GM12878 (cell line): ENCODE data around the gene PGLYRP4. TPM values are rescaled to one million over a fixed set of nuclear protein-coding genes. Genes with fewer than 3 reads are reported as not detected.

ENCODE experiments used
- ATAC-seq: fragments of 200-7000 bp; cut with Tn5 transposase; 3 replicates; pipeline ENCODE4 v1.9.1; 2020; ENCODE audit warnings: mild to moderate bottlenecking, moderate library complexity
- BruUV-seq: library from RNA; stranded (reverse); fragments of 400-500 nt; replicated peaks from 2 replicates; lab custom pipeline; 2021; lab: Mats Ljungman, UMichigan
- CTCF ChIA-PET: fragments of 300-600 bp; sonication (Branson Sonifier 250); formaldehyde crosslinking; extraction: SDS; loops from one replicate; lab custom pipeline; 2021; ENCODE audit warnings: inconsistent platforms; lab: Yijun Ruan, JAX
- POLR2A ChIA-PET: fragments of 350-600 bp; formaldehyde crosslinking; extraction: SDS; loops from one replicate; lab custom pipeline; 2021; ENCODE audit warnings: inconsistent platforms; lab: Charles Lee
- RAD21 ChIA-PET: fragments of 300-600 bp; sonication (Branson Sonifier 250); formaldehyde crosslinking; loops from one replicate; lab custom pipeline; 2023; ENCODE audit warnings: antibody characterized with exemption; ENCODE audit not compliant: unreplicated experiment; lab: Charles Lee
- SMC1A ChIA-PET: fragments of 300-600 bp; sonication (Branson Sonifier 250); formaldehyde crosslinking; loops from one replicate; lab custom pipeline; 2023; ENCODE audit not compliant: unreplicated experiment, uncharacterized antibody; lab: Charles Lee
- DNase-seq: peaks from one replicate; pipeline ENCODE4 v3.0.0-alpha.2; 2011; ENCODE audit warnings: low read depth, low spot score
- FAIRE-seq: peaks from 3 replicates; lab custom pipeline; 2011; peaks lifted over from hg19 to GRCh38; lab: Jason Lieb, UNC
- H2AFZ ChIP-seq: 2 replicates; pipeline ENCODE4 v1.6.0; 2011; ENCODE audit warnings: low read depth, low read length, control low read depth; ENCODE audit not compliant: control insufficient read depth
- H3K27ac ChIP-seq: 2 replicates; pipeline ENCODE4 v1.5.1; 2011; ENCODE audit warnings: control low read depth; ENCODE audit not compliant: control insufficient read depth, insufficient read depth
- H3K27me3 ChIP-seq, 2 experiments: replicated peaks in 1 of 2; 2 replicates each; pipeline versions ENCODE4 v1.6.0 to v1.6.1; 2011; ENCODE audit warnings: low read length in 1 of 2; ENCODE audit not compliant: control insufficient read depth in 2 of 2, insufficient read depth in 2 of 2
- H3K36me3 ChIP-seq, 2 experiments: 2 replicates each; pipeline ENCODE4 v1.5.1; 2011; ENCODE audit warnings: low read length in 1 of 2; ENCODE audit not compliant: control insufficient read depth in 2 of 2, insufficient read depth in 2 of 2
- H3K4me1 ChIP-seq: 2 replicates; pipeline ENCODE4 v1.6.1; 2011; ENCODE audit warnings: mild to moderate bottlenecking, low read length, moderate library complexity, mixed read lengths; ENCODE audit not compliant: control insufficient read depth, insufficient read depth
- H3K4me2 ChIP-seq: 2 replicates; pipeline ENCODE4 v1.6.0; 2011; ENCODE audit warnings: control low read depth; ENCODE audit not compliant: control insufficient read depth, insufficient read depth
- H3K4me3 ChIP-seq: fragments of 200-600 bp; sonication (generic); 2 replicates; pipeline ENCODE4 v1.5.1; 2016
- H3K79me2 ChIP-seq: 2 replicates; pipeline ENCODE4 v1.6.0; 2011; ENCODE audit warnings: low read length; ENCODE audit not compliant: control insufficient read depth, insufficient read depth
- H3K9ac ChIP-seq: 2 replicates; pipeline ENCODE4 v1.8.0; 2011; ENCODE audit warnings: low read length, control low read depth, mixed read lengths; ENCODE audit not compliant: control insufficient read depth, insufficient read depth
- H3K9me3 ChIP-seq: replicated peaks from 3 replicates; pipeline ENCODE4 v1.5.1; 2011; ENCODE audit warnings: mild to moderate bottlenecking, low read length; ENCODE audit not compliant: control insufficient read depth, insufficient read depth
- H4K20me1 ChIP-seq: 2 replicates; pipeline ENCODE4 v1.6.0; 2011; ENCODE audit not compliant: control insufficient read depth, insufficient read depth
- ATF3 ChIP-seq: IDR thresholded peaks from 2 replicates; pipeline ENCODE4 v1.6.1; 2011; ENCODE audit warnings: low read depth, mild to moderate bottlenecking, low read length, moderate library complexity, borderline replicate concordance; ENCODE audit errors: extremely low read depth
- BCL11A ChIP-seq: IDR thresholded peaks from 2 replicates; pipeline ENCODE4 v1.6.1; 2011; ENCODE audit warnings: low read depth, low read length
- E4F1 ChIP-seq: fragments of 450-650 bp; IDR thresholded peaks from 2 replicates; pipeline ENCODE4 v1.6.1; 2018; ENCODE audit warnings: borderline replicate concordance, mild to moderate bottlenecking; ENCODE audit not compliant: partially characterized antibody
- FOXK2 ChIP-seq: fragments of 450-650 bp; IDR thresholded peaks from 2 replicates; pipeline ENCODE4 v1.6.1; 2017; ENCODE audit warnings: mild to moderate bottlenecking, moderate library complexity
- HSF1 ChIP-seq: fragments of 150-350 bp; IDR thresholded peaks from 2 replicates; pipeline ENCODE4 v1.6.1; 2014; ENCODE audit warnings: mild to moderate bottlenecking, low read depth, low read length
- IKZF1 ChIP-seq: fragments of 450-650 bp; conservative IDR thresholded peaks from 2 replicates; pipeline ENCODE4 v1.6.1; 2017; ENCODE audit warnings: antibody characterized with exemption, mild to moderate bottlenecking
- RAD51 ChIP-seq: fragments of 450-650 bp; IDR thresholded peaks from 2 replicates; pipeline ENCODE4 v1.6.1; 2016; ENCODE audit warnings: moderate library complexity, mild to moderate bottlenecking, inconsistent platforms
- SMARCA5 ChIP-seq: fragments of 450-650 bp; IDR thresholded peaks from 2 replicates; pipeline ENCODE4 v1.6.1; 2017; ENCODE audit warnings: mild to moderate bottlenecking
- SMC3 ChIP-seq: IDR thresholded peaks from 2 replicates; pipeline ENCODE4 v1.6.1; 2011; ENCODE audit warnings: low read length, improper control_type of control experiment, borderline replicate concordance
- SUPT20H ChIP-seq: IDR thresholded peaks from 2 replicates; pipeline ENCODE4 v1.6.1; 2011; ENCODE audit warnings: low read depth, mild to moderate bottlenecking, low read length, moderate library complexity, borderline replicate concordance; ENCODE audit not compliant: control insufficient read depth
- TCF12 ChIP-seq: IDR thresholded peaks from 2 replicates; pipeline ENCODE4 v1.6.1; 2011; ENCODE audit warnings: low read depth, mild to moderate bottlenecking, low read length
- TCF3 ChIP-seq: IDR thresholded peaks from 2 replicates; pipeline ENCODE4 v1.6.1; 2012; ENCODE audit warnings: low read depth, mild to moderate bottlenecking, low read length, borderline replicate concordance; ENCODE audit not compliant: insufficient read depth
- YY1 ChIP-seq: IDR thresholded peaks from 2 replicates; pipeline ENCODE4 v1.6.1; 2011; ENCODE audit warnings: low read depth, mild to moderate bottlenecking, low read length
- WGBS: methylation state at CpG from one replicate; pipeline ENCODE4 v1.1.6; 2016; ENCODE audit warnings: low lambda C conversion rate; ENCODE audit not compliant: insufficient replicate concordance, insufficient coverage; ENCODE audit errors: missing lambda C conversion rate; 5-methylcytosine and 5-hydroxymethylcytosine counted together
- in situ Hi-C: fragments of 300-500 bp; cut with MboI; formaldehyde crosslinking; loops from 9 replicates; pipeline ENCODE4 v1.14.3; 2018; ENCODE audit warnings: mixed read lengths
- intact Hi-C: fragments of 100-400 bp; cut with micrococcal nuclease; formaldehyde crosslinking; loops from one replicate; pipeline ENCODE4 v1.14.2; 2022; ENCODE audit not compliant: unreplicated experiment
- polyA plus RNA-seq, 11 experiments: library from polyadenylated mRNA; depleted of rRNA in 4 of 11; unstranded in 6 of 11; stranded (reverse) in 5 of 11; fragments of >200 nt; fragmentation: Nextera tagmentation in 4 of 11; fragmentation: Illumina TruSeq in 1 of 11; extraction: Ambion mirVana in 4 of 11; extraction: Trizol in 1 of 11; gene quantifications; 1 replicate in 1 of 11; 2 replicates in 10 of 11; pipeline versions ENCODE4 v1.2.1 to v1.2.3, GENCODE V29; 2011 to 2016; ENCODE audit warnings: inconsistent platforms in 2 of 11, missing spikeins in 2 of 11, low read depth in 1 of 11
- total RNA-seq, 4 experiments: library from RNA; depleted of rRNA in 3 of 4; stranded (reverse); fragments of >200 nt in 3 of 4; fragmentation: Illumina TruSeq in 1 of 4; extraction: Trizol in 1 of 4; gene quantifications; 2 replicates each; pipeline versions ENCODE4 v1.2.1 to v1.2.3, GENCODE V29; 2013 to 2021

PGLYRP4 gene
- total and polyA plus RNA-seq, 10 of the 15 experiments (the other 5 are each of a cell fraction or from before 2014, with no cell fraction given) = 0.22 to 3.0 (median 0.44) TPM

- no TSS peak for BruUV-seq
- no peak overlapping the region for H3K4me3 ChIP-seq
- DNase-seq (no peak), FAIRE-seq (no peak), ATAC-seq (no peak)
- no peaks in the 10 kb centered on the region for H3K36me3 ChIP-seq
- ChIA-PET SMC1A (interaction anchor here (0.7 to 1.5 kb wide), 3 partner anchors 9 to 133 kb away, joined by 3 read pairs; no protein-coding TSS in a partner anchor), POLR2A (no interaction called here), CTCF (interaction anchor here (0.7 to 1.9 kb wide), 4 partner anchors 8 to 134 kb away, joined by 4 to 13 read pairs (median 8); no protein-coding TSS in a partner anchor)
- H3K9ac ChIP-seq = no peak overlapping the region
- H3K27ac ChIP-seq = no peak overlapping the region
- in situ Hi-C loops = no loop called here
- no peaks in the 10 kb centered on the region for H4K20me1 ChIP-seq
- H2AFZ ChIP-seq = no peak overlapping the region
- 0% methylated on average over 4 of the region's 4 CpGs for WGBS
- no peaks in the 10 kb centered on the region for H3K79me2 ChIP-seq
- H3K27me3 ChIP-seq = no peaks in the 10 kb centered on the region
- no peak overlapping the region for H3K4me2 ChIP-seq
- no peak for TF ChIP-seq RAD51
- no peak for TF ChIP-seq TCF12
- no peak for TF ChIP-seq BCL11A
- no peak for TF ChIP-seq HSF1
- no peak for TF ChIP-seq FOXK2
- no peak for TF ChIP-seq E4F1
- no peak for TF ChIP-seq SMC3
- TF ChIP-seq SMARCA5 = no peak
- no peak for TF ChIP-seq YY1
- TF ChIP-seq ATF3 = no peak
- TF ChIP-seq TCF3 = no peak
- no peak for TF ChIP-seq SUPT20H
- no peak for TF ChIP-seq IKZF1
- TF ChIP-seq, all 136 proteins: peak for 0
- intact Hi-C loops = no loop called here
- no peaks in the 10 kb centered on the region for H3K4me1 ChIP-seq
- H3K9me3 ChIP-seq = no peaks in the 10 kb centered on the region
- RAD21 ChIA-PET = interaction anchor here (1.6 to 1.9 kb wide), 2 partner anchors 8 to 133 kb away, joined by 5 to 6 read pairs; no protein-coding TSS in a partner anchor
These were observed 13.0 kb upstream of the PGLYRP4 start for GRCh38 chr1:153361480-153362109.
